GM13976 (cell line): ENCODE data around the gene LARP1.
A peak's percentile ranks its signal among the peaks of the same experiment; 100 is the strongest.

Experiments used
- DNase-seq: peaks from one replicate; pipeline ENCODE4 v3.0.0; 2012; ENCODE audit warnings: low spot score
- CTCF ChIP-seq: IDR thresholded peaks from 2 replicates; pipeline ENCODE4 v1.5.1; 2012; ENCODE audit warnings: borderline replicate concordance, mild to moderate bottlenecking; ENCODE audit not compliant: insufficient read depth; ENCODE audit errors: extremely low read depth, missing control alignments, control extremely low read depth
- in situ Hi-C: fragments of 300-500 bp; cut with MboI; formaldehyde crosslinking; loops from one replicate; pipeline ENCODE4 v1.12.0; 2022; ENCODE audit warnings: low sequenced_read_pairs, mixed read lengths, inconsistent platforms; ENCODE audit not compliant: unreplicated experiment

Gene LARP1

DNA sequence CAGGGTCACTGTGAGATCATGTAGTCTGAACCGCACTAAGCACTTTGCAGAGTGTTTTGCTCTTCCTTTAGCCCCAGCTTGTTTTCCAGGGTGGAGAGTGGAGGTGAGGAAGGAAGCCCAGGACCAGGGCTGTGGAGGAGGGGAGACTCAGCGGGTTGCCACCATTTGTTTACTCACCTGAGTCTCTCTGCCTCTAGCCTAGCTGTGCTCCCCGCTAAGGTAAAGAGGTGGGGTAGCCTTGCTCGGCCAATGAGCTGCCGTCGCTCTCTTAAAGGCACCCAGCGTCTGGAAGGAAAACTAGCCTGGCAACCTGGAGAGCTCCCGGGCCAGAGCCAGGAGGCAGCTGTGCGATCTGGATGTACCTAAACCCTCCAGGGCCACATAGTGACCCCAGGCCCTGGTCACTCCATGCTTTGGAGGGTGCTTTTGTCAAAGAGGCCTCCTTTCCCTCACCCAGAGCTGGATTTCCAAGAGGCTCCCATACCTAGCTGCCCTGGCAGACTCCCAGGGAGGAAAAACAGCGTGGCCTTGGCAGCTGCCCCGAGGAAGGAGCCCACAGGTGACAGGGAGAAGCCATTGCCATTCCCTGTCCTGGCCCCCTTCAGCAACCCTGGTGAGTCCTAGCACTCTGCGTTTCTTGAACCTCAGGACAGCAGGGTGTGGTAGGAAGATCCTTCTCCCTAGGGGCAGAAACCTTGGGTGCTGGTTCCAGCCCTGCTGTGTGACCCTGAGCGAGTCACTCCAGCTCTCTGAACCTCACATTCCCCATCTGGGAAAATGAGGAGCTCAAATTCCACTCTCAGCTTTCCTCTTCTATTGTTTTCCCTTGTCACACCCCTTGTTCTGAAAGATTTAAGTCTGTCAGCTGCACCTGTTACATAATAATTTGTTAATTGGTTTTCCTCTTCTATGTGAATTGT, 42.4 kb upstream of the LARP1 start:
- DNase-seq = no peak
- in situ Hi-C loops = no loop called here
- no peak for TF ChIP-seq CTCF

- no peak for DNase-seq
- TF ChIP-seq CTCF = no peak
- in situ Hi-C loops = no loop called here
Measured at GRCh38 chr5:154713615-154714125, 41.5 kb upstream of the LARP1 start.

DNA sequence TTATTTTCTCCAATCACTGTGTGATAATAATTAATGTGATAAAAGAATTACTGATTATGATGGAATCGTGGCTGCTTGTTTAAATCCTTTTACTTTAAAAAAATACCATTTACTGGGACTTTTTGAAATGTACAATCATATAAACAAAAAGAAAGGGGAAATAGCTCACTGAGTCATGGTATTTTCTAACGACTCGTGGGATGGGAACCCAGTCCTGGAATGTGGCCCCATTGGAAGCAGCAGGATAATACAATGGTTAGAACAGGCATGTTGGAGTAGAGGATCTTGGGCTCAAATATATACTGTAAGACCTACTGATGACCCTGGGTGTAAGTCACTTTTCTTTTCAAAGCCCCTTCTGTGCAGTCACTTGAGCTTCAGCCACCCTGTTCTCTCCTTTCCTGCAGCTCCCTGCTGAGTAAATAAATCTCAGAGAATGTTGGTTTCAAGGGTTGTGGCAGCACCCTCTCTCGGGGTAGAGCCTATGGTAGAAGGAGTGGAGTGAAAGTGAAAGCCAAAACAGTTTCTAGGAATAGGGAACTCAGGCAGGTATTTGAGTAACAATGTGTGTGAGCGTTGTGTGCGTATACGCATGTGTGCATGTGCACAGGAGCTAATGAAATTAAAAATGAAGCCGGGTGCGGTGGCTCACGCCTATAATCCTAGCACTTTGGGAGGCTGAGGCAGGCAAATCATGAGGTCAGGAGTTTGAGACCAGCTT, 40.8 kb upstream of the LARP1 start:
- peak; percentile 33 for DNase-seq
- in situ Hi-C loops = no loop called here

GRCh38 chr5:154721481-154722058, 33.6 kb upstream of the LARP1 start:
- no peak for TF ChIP-seq CTCF
- in situ Hi-C loops = no loop called here
- DNase-seq = no peak

More for the DNA sequence above, 40.8 kb upstream of the LARP1 start:
- no peak for TF ChIP-seq CTCF

DNA sequence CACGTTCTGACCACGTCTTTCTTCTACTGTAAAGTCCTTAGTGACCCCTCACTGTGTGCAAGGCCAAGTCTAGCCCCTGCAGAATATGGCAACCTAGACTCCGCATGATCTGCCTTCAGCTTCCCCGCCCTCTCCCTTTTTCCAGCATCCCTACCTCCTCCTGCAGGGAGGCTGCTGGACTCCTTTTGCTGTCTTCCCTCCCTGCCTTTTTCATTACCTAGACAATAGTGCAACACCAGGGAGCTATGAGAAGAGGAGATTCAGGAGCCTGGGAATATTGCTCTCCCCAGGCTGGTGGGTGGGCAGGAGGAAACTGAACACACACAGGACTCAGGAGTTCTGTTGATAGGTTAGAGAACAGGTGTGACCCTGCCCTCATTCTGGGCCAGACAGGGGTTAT, 33.1 kb upstream of the LARP1 start:
- in situ Hi-C loops = no loop called here
- no peak for DNase-seq
- TF ChIP-seq CTCF = no peak

GRCh38 chr5:154722936-154723335, 32.2 kb upstream of the LARP1 start:
- in situ Hi-C loops = no loop called here
- DNase-seq = no peak
- TF ChIP-seq CTCF = no peak
